Esophagus squamous epithelium (tissue), 4 donors: ENCODE data around the gene EEIG1.

Experiments used
- POLR2A ChIP-seq, 4 donors: fragments of 450-650 bp; IDR thresholded peaks; one replicate each; pipeline ENCODE4 v1.6.1; 2017; ENCODE audit warnings: antibody characterized with exemption in 4 of 4, mild to moderate bottlenecking in 4 of 4, moderate library complexity in 3 of 4
- TF ChIP-seq, protein P1 (sequence below), 6 experiments: fragments of 450-650 bp in 4 of 6; fragments of 200-600 bp in 2 of 6; sonication (generic) in 2 of 6; IDR thresholded peaks; one replicate each; pipeline ENCODE4 v1.5.1; 2016 to 2019; ENCODE audit warnings: antibody characterized with exemption in 6 of 6, mild to moderate bottlenecking in 4 of 6, moderate library complexity in 4 of 6

DNA sequence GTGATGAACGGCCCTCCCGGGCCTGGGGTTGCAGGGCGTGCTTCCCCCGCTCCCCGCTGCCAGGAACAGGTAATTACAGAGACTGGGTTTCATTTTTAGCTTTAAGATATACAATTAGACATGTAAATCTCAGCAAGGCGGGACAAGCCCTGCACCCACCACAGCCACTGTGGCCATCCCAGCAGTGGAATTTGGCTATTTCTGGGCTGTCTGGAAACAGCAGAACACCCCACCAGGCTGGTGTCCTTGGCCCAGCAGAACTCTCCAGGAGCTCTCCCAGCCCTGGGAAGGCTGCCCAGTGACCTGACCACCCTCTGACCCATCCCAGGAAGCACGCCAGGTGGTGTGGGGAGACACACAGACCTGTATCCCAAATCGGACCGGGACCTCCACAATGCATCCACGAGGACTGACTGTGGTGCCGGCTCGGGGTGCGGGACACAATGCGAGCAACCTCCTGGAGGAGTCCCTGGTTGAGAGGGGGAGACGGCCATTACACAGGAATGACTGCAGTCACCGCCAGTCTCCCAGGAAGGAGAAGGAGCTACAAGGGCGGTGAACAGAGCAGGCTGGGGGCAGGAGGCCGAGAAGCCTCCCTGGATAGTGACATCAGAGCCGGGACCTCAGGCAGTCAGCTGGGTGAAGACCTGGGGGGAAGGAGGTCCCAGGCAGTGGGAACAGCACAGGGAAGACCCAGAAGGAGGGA lies 17.3 kb downstream of the EEIG1 start:
- no peak for TF ChIP-seq POLR2A (IDR thresholded peaks at IDR 0.05)
- TF ChIP-seq, protein P1, sequence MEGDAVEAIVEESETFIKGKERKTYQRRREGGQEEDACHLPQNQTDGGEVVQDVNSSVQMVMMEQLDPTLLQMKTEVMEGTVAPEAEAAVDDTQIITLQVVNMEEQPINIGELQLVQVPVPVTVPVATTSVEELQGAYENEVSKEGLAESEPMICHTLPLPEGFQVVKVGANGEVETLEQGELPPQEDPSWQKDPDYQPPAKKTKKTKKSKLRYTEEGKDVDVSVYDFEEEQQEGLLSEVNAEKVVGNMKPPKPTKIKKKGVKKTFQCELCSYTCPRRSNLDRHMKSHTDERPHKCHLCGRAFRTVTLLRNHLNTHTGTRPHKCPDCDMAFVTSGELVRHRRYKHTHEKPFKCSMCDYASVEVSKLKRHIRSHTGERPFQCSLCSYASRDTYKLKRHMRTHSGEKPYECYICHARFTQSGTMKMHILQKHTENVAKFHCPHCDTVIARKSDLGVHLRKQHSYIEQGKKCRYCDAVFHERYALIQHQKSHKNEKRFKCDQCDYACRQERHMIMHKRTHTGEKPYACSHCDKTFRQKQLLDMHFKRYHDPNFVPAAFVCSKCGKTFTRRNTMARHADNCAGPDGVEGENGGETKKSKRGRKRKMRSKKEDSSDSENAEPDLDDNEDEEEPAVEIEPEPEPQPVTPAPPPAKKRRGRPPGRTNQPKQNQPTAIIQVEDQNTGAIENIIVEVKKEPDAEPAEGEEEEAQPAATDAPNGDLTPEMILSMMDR (IDR thresholded peaks at IDR 0.05) = no peak
